K562 (cell line): Measurements from ENCODE around the gene NOS2. TPM values are rescaled to one million over a fixed set of nuclear protein-coding genes. Genes with fewer than 3 reads are reported as not detected.

Source experiments
- ATAC-seq: fragments of 200-7000 bp; cut with Tn5 transposase; 3 replicates; pipeline ENCODE4 v1.9.1; 2020; ENCODE audit warnings: moderate library complexity
- BruUV-seq: library from RNA; stranded (reverse); fragments of 400-500 nt; replicated peaks from 2 replicates; lab custom pipeline; 2021; lab: Mats Ljungman, UMichigan
- CTCF ChIA-PET: fragments of 300-600 bp; formaldehyde crosslinking; extraction: SDS; loops from one replicate; lab custom pipeline; 2021; ENCODE audit warnings: low intra/inter-chr PET ratio; lab: Yijun Ruan, JAX
- POLR2A ChIA-PET: fragments of 300-600, 350-650 bp; sonication (Branson Sonifier 250); formaldehyde crosslinking; extraction: SDS; loops from one replicate; lab custom pipeline; 2021; ENCODE audit warnings: antibody characterized with exemption, inconsistent platforms; lab: Yijun Ruan, JAX
- DNase-seq, 4 experiments: peaks; one replicate each; pipeline versions ENCODE4 v3.0.0 to v3.0.0-alpha.2; 2011 to 2018; ENCODE audit warnings: low spot score in 3 of 4, mixed read lengths in 3 of 4; ENCODE audit errors: extremely low read depth in 1 of 4
- FAIRE-seq: peaks from 2 replicates; lab custom pipeline; 2011; peaks lifted over from hg19 to GRCh38; lab: Jason Lieb, UNC
- H2AFZ ChIP-seq: 2 replicates; pipeline ENCODE4 v1.6.0; 2011; ENCODE audit warnings: low read depth, low read length, control low read depth, inconsistent platforms
- H3K27ac ChIP-seq: fragments of 200-600 bp; 3 replicates; pipeline ENCODE4 v1.8.0; 2011; ENCODE audit warnings: low read depth, mild to moderate bottlenecking, control low read depth, inconsistent platforms, low read length, moderate library complexity, mixed read lengths; ENCODE audit errors: extremely low read depth
- H3K27me3 ChIP-seq, 2 experiments: fragments of 300-600 bp in 1 of 2; 2 replicates in 1 of 2; 3 replicates in 1 of 2; pipeline versions ENCODE4 v1.6.0 to v1.8.0; 2011; ENCODE audit warnings: inconsistent platforms in 2 of 2, low read length in 2 of 2, mild to moderate bottlenecking in 1 of 2, mixed read lengths in 1 of 2, moderate library complexity in 1 of 2; ENCODE audit not compliant: control insufficient read depth in 2 of 2, insufficient read depth in 2 of 2
- H3K36me3 ChIP-seq: fragments of 300-600 bp; 3 replicates; pipeline ENCODE4 v1.8.0; 2011; ENCODE audit warnings: mild to moderate bottlenecking, low read length, inconsistent platforms; ENCODE audit not compliant: control insufficient read depth, insufficient read depth
- H3K4me1 ChIP-seq, 2 experiments: fragments of 200-600 bp in 1 of 2; replicated peaks in 1 of 2; 2 replicates in 1 of 2; 3 replicates in 1 of 2; pipeline versions ENCODE4 v1.5.1 to v1.8.0; 2011; ENCODE audit warnings: inconsistent platforms in 2 of 2, low read length in 2 of 2, mild to moderate bottlenecking in 1 of 2, mixed read lengths in 1 of 2, moderate library complexity in 1 of 2; ENCODE audit not compliant: control insufficient read depth in 2 of 2, insufficient read depth in 2 of 2
- H3K4me2 ChIP-seq: 2 replicates; pipeline ENCODE4 v1.6.1; 2011; ENCODE audit warnings: low read length, control low read depth, inconsistent platforms, mixed read lengths; ENCODE audit not compliant: insufficient read depth
- H3K4me3 ChIP-seq: fragments of 200-600 bp; sonication (generic), shearing (Covaris generic); 2 replicates; pipeline ENCODE4 v1.5.1; 2016; ENCODE audit warnings: control low read depth, inconsistent platforms
- H3K79me2 ChIP-seq: fragments of 200-600 bp; 3 replicates; pipeline ENCODE4 v1.8.0; 2011; ENCODE audit warnings: low read length, inconsistent platforms; ENCODE audit not compliant: control insufficient read depth, insufficient read depth
- H3K9ac ChIP-seq, 2 experiments: 2 replicates each; pipeline versions ENCODE4 v1.6.0 to v1.6.1; 2011; ENCODE audit warnings: low read depth in 2 of 2, low read length in 2 of 2, control low read depth in 1 of 2, inconsistent platforms in 1 of 2, mild to moderate bottlenecking in 1 of 2, mixed read lengths in 1 of 2; ENCODE audit not compliant: insufficient read depth in 1 of 2
- H3K9me1 ChIP-seq: one replicate; pipeline ENCODE4 v1.6.0; 2011; ENCODE audit warnings: inconsistent platforms, mild to moderate bottlenecking, low read length, moderate library complexity; ENCODE audit not compliant: control insufficient read depth, insufficient read depth
- H3K9me3 ChIP-seq: replicated peaks from 2 replicates; pipeline ENCODE4 v1.5.1; 2011; ENCODE audit warnings: low read depth, low read length, inconsistent platforms; ENCODE audit not compliant: control insufficient read depth, insufficient read depth
- H4K20me1 ChIP-seq: replicated peaks from 2 replicates; pipeline ENCODE4 v1.6.1; 2011; ENCODE audit warnings: low read length, inconsistent platforms, mixed read lengths; ENCODE audit not compliant: control insufficient read depth, insufficient read depth
- E4F1 ChIP-seq: fragments of 250-450 bp; sonication (Bioruptor Pico); IDR thresholded peaks from 2 replicates; pipeline ENCODE4 v1.5.0; 2021; ENCODE audit warnings: mild to moderate bottlenecking, borderline replicate concordance
- HDAC8 ChIP-seq: fragments of 450-650 bp; IDR thresholded peaks from 2 replicates; pipeline ENCODE4 v1.6.1; 2016; ENCODE audit warnings: mild to moderate bottlenecking, missing genetic modification characterization, moderate library complexity, missing compliant biosample characterization
- POLR3A ChIP-seq: IDR thresholded peaks from 2 replicates; pipeline ENCODE4 v1.6.1; 2011; ENCODE audit warnings: borderline replicate concordance, mild to moderate bottlenecking, moderate library complexity; ENCODE audit not compliant: insufficient read length, insufficient read depth; ENCODE audit errors: extremely low read depth
- ZNF77 ChIP-seq: fragments of 250-450 bp; sonication (Bioruptor Pico); IDR thresholded peaks from 2 replicates; pipeline ENCODE4 v1.5.0; 2020
- WGBS: fragments of 100-300 bp; shearing (Covaris generic); methylation state at CpG from one replicate; pipeline ENCODE4 v1.1.6; 2016; ENCODE audit warnings: low coverage, mixed read lengths; ENCODE audit not compliant: insufficient coverage; ENCODE audit errors: missing lambda C conversion rate; 5-methylcytosine and 5-hydroxymethylcytosine counted together
- in situ Hi-C: fragments of 300-500 bp; cut with MboI; formaldehyde crosslinking; loops from 4 replicates; pipeline ENCODE4 v1.15.0; 2018; ENCODE audit warnings: inconsistent platforms, mixed read lengths
- intact Hi-C: fragments of 100-400 bp; cut with micrococcal nuclease; formaldehyde crosslinking; loops from 2 replicates; pipeline ENCODE4 v1.14.2; 2022
- polyA plus RNA-seq, 8 experiments: library from polyadenylated mRNA; depleted of rRNA in 4 of 8; stranded (reverse) in 5 of 8; unstranded in 3 of 8; fragments of >200 nt; fragmentation: Nextera tagmentation in 2 of 8; fragmentation: Illumina TruSeq in 1 of 8; extraction: Ambion mirVana in 2 of 8; extraction: Trizol in 1 of 8; gene quantifications; 2 replicates each; pipeline versions ENCODE4 v1.2.1 to v1.2.3, GENCODE V29; 2011 to 2014; ENCODE audit warnings: inconsistent platforms in 1 of 8, missing spikeins in 1 of 8
- total RNA-seq, 7 experiments: library from RNA; depleted of rRNA in 6 of 7; stranded (reverse); fragments of >200 nt in 6 of 7; fragmentation: Illumina TruSeq in 2 of 7; extraction: Trizol in 2 of 7; gene quantifications; 2 replicates each; pipeline versions ENCODE4 v1.2.1 to v1.2.3, GENCODE V29; 2011 to 2021; ENCODE audit warnings: low replicate concordance in 1 of 7
- TF ChIP-seq, protein P1 (sequence below), 2 experiments: fragments of 450-650 bp in 1 of 2; sonication (generic) in 1 of 2; formaldehyde crosslinking in 1 of 2; IDR thresholded peaks in 1 of 2; conservative IDR thresholded peaks in 1 of 2; 2 replicates each; pipeline versions ENCODE4 v1.6.1 to v1.8.1; 2016 to 2023; ENCODE audit warnings: mild to moderate bottlenecking in 2 of 2, moderate library complexity in 2 of 2, inconsistent platforms in 1 of 2, missing genetic modification reagents in 1 of 2

NOS2 gene
- total and polyA plus RNA-seq, 9 of the 15 experiments (the other 6 are each of a cell fraction or from before 2014, with no cell fraction given) = not detected

- CTCF ChIA-PET = no interaction called here
- 0% methylated on average over 3 of the region's 3 CpGs for WGBS
- FAIRE-seq = no peak
These were observed 48.6 kb upstream of the NOS2 start for GRCh38 chr17:27848931-27849330.

More at GRCh38 chr17:27848931-27849330, 48.6 kb upstream of the NOS2 start:
- POLR2A ChIA-PET = no interaction called here
- H3K36me3 ChIP-seq = no peaks in the 10 kb centered on the region
- no peaks in the 10 kb centered on the region for H4K20me1 ChIP-seq
- H3K79me2 ChIP-seq = no peaks in the 10 kb centered on the region
- H3K4me3 ChIP-seq = no peak overlapping the region
- DNase-seq = no peak
- H3K9ac ChIP-seq = no peak overlapping the region
- no peak overlapping the region for H2AFZ ChIP-seq
- H3K9me1 ChIP-seq = no peaks in the 10 kb centered on the region
- no peak overlapping the region for H3K27ac ChIP-seq
- H3K9me3 ChIP-seq = no peaks in the 10 kb centered on the region
- H3K27me3 ChIP-seq = peaks cover 2 to 14% of the 10 kb centered on the region in 2 experiments; a peak in 2 of 5 replicates
- in situ Hi-C loops (no loop called here), intact Hi-C loops (no loop called here)
- no TSS peak for BruUV-seq
- TF ChIP-seq, protein P1, sequence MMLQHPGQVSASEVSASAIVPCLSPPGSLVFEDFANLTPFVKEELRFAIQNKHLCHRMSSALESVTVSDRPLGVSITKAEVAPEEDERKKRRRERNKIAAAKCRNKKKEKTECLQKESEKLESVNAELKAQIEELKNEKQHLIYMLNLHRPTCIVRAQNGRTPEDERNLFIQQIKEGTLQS (IDR thresholded peaks at IDR 0.05) = no peak
- TF ChIP-seq, protein P1 (CRISPR knock-in tag; conservative IDR thresholded peaks at IDR 0.05) = no peak
- TF ChIP-seq E4F1 (no peak), HDAC8 (no peak), POLR3A (no peak), ZNF77 (CRISPR knock-in tag) (no peak)
- H3K4me2 ChIP-seq = no peak overlapping the region
- no peak for ATAC-seq
- no peaks in the 10 kb centered on the region; a peak in 1 of 5 replicates for H3K4me1 ChIP-seq
